ENCODE measurements around the gene ARHGAP45.

DNA sequence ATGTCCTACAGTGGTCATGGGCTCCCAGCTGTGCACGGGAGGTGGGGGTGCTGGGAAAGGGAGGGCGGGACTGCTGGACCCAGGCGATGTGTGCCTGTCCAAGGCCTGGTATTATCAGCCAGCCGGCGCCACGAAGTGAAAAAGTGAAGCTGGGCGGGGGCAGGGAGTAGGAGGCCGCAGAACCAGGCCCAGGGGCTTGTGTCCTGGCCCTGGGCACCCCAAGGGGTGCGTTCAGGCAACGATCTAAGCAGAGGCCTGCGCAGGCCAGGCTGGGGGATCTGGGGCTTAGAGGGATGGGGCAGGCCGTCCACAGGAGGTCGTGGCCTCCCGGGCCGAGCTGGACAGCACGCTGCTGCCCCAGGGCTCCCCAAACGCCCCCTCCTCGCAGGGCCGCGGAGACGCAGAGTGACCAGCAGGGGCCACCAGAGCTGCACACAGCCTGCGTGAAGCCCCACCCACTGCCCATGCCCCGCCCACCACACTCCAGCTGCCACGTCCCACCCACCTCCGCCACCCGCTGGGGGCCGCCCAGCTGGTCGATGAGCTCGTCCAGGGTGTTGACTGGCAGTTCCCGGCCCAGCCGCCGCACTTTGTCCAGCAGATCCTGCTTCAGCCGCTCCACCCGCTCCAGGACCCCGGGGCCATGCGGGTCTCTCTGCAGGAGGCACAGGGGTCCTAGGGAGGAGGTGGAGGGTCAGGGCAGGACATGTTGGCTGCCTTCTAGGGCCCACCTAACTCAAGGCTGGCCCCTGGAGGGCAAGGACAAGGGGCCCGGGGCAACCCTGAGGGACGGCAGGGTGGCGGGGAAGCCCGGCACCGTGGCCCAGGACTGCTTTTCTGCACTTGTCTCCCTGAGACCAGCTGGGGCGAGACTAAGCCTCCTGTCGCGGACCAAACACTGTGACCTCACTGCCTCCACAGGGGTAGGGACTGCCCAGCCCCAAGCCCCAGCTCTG lies 46.3 kb downstream of the ARHGAP45 start:
- TF ChIP-seq, protein P1, sequence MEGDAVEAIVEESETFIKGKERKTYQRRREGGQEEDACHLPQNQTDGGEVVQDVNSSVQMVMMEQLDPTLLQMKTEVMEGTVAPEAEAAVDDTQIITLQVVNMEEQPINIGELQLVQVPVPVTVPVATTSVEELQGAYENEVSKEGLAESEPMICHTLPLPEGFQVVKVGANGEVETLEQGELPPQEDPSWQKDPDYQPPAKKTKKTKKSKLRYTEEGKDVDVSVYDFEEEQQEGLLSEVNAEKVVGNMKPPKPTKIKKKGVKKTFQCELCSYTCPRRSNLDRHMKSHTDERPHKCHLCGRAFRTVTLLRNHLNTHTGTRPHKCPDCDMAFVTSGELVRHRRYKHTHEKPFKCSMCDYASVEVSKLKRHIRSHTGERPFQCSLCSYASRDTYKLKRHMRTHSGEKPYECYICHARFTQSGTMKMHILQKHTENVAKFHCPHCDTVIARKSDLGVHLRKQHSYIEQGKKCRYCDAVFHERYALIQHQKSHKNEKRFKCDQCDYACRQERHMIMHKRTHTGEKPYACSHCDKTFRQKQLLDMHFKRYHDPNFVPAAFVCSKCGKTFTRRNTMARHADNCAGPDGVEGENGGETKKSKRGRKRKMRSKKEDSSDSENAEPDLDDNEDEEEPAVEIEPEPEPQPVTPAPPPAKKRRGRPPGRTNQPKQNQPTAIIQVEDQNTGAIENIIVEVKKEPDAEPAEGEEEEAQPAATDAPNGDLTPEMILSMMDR (IDR thresholded peaks at IDR 0.05 in 4 of 5, conservative IDR thresholded peaks at IDR 0.05 in 1 of 5) = peak; percentile 93 to 99 (median 98)
- peak in 1 of 2 donors; percentile 44 for TF ChIP-seq POLR2A (IDR thresholded peaks at IDR 0.05)

Data from gastrocnemius medialis (tissue), 4 donors.